OCI-LY1 (cell line): ENCODE results near the gene NGFR.

Experiments
- H2AFZ ChIP-seq: fragments of 200-600 bp; sonication (generic), shearing (Covaris generic); 2 replicates; pipeline ENCODE4 v1.6.0; 2014; ENCODE audit warnings: antibody characterized with exemption, mild to moderate bottlenecking, low read length
- H3F3A ChIP-seq: fragments of 200-600 bp; sonication (generic), shearing (Covaris generic); 2 replicates; pipeline ENCODE4 v1.6.0; 2014; ENCODE audit warnings: mild to moderate bottlenecking, antibody characterized with exemption, low read length, moderate library complexity; ENCODE audit not compliant: insufficient read depth
- H3K27ac ChIP-seq: fragments of 200-600 bp; sonication (generic); 2 replicates; pipeline ENCODE4 v1.5.1; 2014; ENCODE audit warnings: low read length, mixed run types, mild to moderate bottlenecking, low read depth; ENCODE audit not compliant: poor library complexity, severe bottlenecking
- H3K27me3 ChIP-seq: fragments of 200-600 bp; sonication (generic); 2 replicates; pipeline ENCODE4 v1.6.0; 2014; ENCODE audit warnings: antibody characterized with exemption, mild to moderate bottlenecking, low read length, moderate library complexity; ENCODE audit not compliant: insufficient read depth
- H3K36me3 ChIP-seq: fragments of 200-600 bp; sonication (generic); 2 replicates; pipeline ENCODE4 v1.6.1; 2014; ENCODE audit warnings: mild to moderate bottlenecking, antibody characterized with exemption, low read length, moderate library complexity, mixed read lengths; ENCODE audit not compliant: insufficient read depth
- H3K4me1 ChIP-seq: fragments of 200-600 bp; sonication (generic); 2 replicates; pipeline ENCODE4 v1.5.1; 2014; ENCODE audit warnings: mild to moderate bottlenecking, low read length, moderate library complexity; ENCODE audit not compliant: insufficient read depth, severe bottlenecking
- H3K4me2 ChIP-seq: fragments of 200-600 bp; sonication (generic), shearing (Covaris generic); 2 replicates; pipeline ENCODE4 v1.6.1; 2014; ENCODE audit warnings: low read length
- H3K4me3 ChIP-seq: fragments of 200-600 bp; sonication (generic); 2 replicates; pipeline ENCODE4 v1.5.1; 2014; ENCODE audit warnings: low read length, low read depth, mild to moderate bottlenecking, mixed read lengths; ENCODE audit not compliant: poor library complexity, severe bottlenecking
- H3K79me2 ChIP-seq: fragments of 200-600 bp; shearing (Covaris generic); 2 replicates; pipeline ENCODE4 v1.6.1; 2016; ENCODE audit warnings: mixed run types, low read length, mixed read lengths; ENCODE audit not compliant: insufficient read depth
- H3K9ac ChIP-seq: fragments of 200-600 bp; sonication (generic), shearing (Covaris generic); 2 replicates; pipeline ENCODE4 v1.6.1; 2014; ENCODE audit warnings: mild to moderate bottlenecking, low read length, mixed read lengths
- H3K9me2 ChIP-seq: fragments of 200-600 bp; sonication (generic), shearing (Covaris generic); 2 replicates; pipeline ENCODE4 v1.6.1; 2014; ENCODE audit warnings: low read depth, mild to moderate bottlenecking, low read length, mixed read lengths
- H3K9me3 ChIP-seq: fragments of 200-600 bp; shearing (Covaris generic); 2 replicates; pipeline ENCODE4 v1.6.1; 2014; ENCODE audit warnings: low read length, mixed read lengths
- H4K20me1 ChIP-seq: fragments of 200-600 bp; sonication (generic), shearing (Covaris generic); 2 replicates; pipeline ENCODE4 v1.6.0; 2016; ENCODE audit warnings: mild to moderate bottlenecking, low read length; ENCODE audit not compliant: insufficient read depth
- EZH2 ChIP-seq: fragments of 200-600 bp; sonication (generic), shearing (Covaris generic); IDR thresholded peaks from 2 replicates; pipeline ENCODE4 v1.8.0; 2017; ENCODE audit warnings: borderline replicate concordance, mixed run types, mild to moderate bottlenecking, antibody characterized with exemption, low read length, moderate library complexity, mixed read lengths
- TF ChIP-seq, protein P1 (sequence below): fragments of 200-600 bp; sonication (generic), shearing (Covaris generic); IDR thresholded peaks from 2 replicates; pipeline ENCODE4 v1.5.1; 2017; ENCODE audit warnings: mild to moderate bottlenecking, antibody characterized with exemption, low read length, moderate library complexity, mixed read lengths

The NGFR gene

DNA sequence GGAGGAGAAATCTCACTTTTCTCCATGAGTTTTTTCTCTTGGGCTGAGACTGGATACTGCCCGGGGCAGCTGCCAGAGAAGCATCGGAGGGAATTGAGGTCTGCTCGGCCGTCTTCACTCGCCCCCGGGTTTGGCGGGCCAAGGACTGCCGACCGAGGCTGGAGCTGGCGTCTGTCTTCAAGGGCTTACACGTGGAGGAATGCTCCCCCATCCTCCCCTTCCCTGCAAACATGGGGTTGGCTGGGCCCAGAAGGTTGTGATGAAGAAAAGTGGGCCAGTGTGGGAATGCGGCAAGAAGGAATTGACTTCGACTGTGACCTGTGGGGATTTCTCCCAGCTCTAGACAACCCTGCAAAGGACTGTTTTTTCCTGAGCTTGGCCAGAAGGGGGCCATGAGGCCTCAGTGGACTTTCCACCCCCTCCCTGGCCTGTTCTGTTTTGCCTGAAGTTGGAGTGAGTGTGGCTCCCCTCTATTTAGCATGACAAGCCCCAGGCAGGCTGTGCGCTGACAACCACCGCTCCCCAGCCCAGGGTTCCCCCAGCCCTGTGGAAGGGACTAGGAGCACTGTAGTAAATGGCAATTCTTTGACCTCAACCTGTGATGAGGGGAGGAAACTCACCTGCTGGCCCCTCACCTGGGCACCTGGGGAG, 19.1 kb downstream of the NGFR start:
- Histone ChIP-seq H3F3A (no peaks in the 10 kb centered on the region), H3K9ac (no peak overlapping the region), H3K79me2 (no peaks in the 10 kb centered on the region), H3K4me2 (no peak overlapping the region), H3K9me3 (no peaks in the 10 kb centered on the region), H3K27me3 (peaks cover 3% of the 10 kb centered on the region; the same call in 1 of the 2 replicates), H2AFZ (no peak overlapping the region), H3K4me3 (no peak overlapping the region), H3K9me2 (no peaks in the 10 kb centered on the region), H3K36me3 (no peaks in the 10 kb centered on the region), H4K20me1 (no peaks in the 10 kb centered on the region), H3K27ac (no peak overlapping the region), H3K4me1 (no peaks in the 10 kb centered on the region)
- TF ChIP-seq, protein P1, sequence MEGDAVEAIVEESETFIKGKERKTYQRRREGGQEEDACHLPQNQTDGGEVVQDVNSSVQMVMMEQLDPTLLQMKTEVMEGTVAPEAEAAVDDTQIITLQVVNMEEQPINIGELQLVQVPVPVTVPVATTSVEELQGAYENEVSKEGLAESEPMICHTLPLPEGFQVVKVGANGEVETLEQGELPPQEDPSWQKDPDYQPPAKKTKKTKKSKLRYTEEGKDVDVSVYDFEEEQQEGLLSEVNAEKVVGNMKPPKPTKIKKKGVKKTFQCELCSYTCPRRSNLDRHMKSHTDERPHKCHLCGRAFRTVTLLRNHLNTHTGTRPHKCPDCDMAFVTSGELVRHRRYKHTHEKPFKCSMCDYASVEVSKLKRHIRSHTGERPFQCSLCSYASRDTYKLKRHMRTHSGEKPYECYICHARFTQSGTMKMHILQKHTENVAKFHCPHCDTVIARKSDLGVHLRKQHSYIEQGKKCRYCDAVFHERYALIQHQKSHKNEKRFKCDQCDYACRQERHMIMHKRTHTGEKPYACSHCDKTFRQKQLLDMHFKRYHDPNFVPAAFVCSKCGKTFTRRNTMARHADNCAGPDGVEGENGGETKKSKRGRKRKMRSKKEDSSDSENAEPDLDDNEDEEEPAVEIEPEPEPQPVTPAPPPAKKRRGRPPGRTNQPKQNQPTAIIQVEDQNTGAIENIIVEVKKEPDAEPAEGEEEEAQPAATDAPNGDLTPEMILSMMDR = no peak
- TF ChIP-seq EZH2 = no peak

DNA sequence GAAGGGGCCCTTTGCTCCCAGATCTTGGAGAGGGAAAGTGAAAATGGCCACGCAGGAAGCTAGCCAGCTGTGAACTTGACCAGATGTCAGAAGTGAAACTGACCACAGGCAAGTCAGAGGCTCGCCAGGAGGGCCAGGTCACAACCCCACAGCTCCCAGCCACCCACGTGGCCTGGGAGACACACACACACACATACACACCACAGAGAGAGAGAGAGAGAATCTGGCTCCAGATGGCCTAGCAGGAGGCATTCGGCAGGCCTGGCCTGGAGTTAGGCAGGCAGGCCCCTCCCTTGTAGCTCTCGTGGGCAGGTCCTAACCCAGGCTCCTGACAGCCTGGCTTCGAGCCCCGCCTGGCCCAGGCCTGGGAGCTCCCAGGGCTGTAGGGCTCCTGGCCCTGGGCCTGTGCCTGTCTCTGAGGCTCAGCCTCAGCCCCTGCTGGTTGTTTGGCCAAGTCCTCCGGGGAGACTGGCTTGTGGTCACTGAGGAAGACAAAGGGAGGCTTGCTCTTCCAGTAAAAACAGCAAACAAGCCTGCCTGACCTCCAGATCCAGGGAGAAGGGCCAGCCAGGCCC, 20.2 kb downstream of the NGFR start:
- Histone ChIP-seq H3K27me3 (peaks cover 3% of the 10 kb centered on the region; the same call in 1 of the 2 replicates), H3K9ac (no peak overlapping the region), H3K9me2 (no peaks in the 10 kb centered on the region), H3K79me2 (no peaks in the 10 kb centered on the region), H3K36me3 (no peaks in the 10 kb centered on the region), H2AFZ (no peak overlapping the region), H3K9me3 (no peaks in the 10 kb centered on the region), H3F3A (no peaks in the 10 kb centered on the region), H3K4me2 (no peak overlapping the region), H3K27ac (no peak overlapping the region), H3K4me3 (no peak overlapping the region), H4K20me1 (no peaks in the 10 kb centered on the region), H3K4me1 (no peaks in the 10 kb centered on the region)
- TF ChIP-seq, protein P1 = no peak
- TF ChIP-seq EZH2 = no peak

DNA sequence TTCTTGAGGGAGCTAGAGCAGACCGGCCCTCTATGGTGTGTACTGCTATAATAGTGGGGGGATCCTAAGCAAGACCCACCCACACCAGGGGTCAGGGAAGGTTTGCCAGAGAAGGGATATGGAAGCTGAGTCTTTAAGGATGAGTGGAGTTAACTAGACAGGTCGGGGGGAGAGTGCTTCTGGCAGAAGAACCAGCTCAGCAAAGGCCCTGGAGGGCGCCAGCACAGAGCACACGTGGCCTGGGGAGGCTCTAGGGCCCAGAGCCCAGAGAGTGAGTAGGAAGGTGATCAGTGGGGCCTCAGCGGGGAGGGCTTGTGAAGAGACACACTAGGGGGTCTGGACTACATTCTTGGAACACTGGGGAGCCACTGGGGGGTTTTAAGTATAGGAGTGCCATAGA, 21.1 kb downstream of the NGFR start:
- no peaks in the 10 kb centered on the region for H3K79me2 ChIP-seq
- no peak overlapping the region for H3K27ac ChIP-seq
- H3K9me3 ChIP-seq = no peaks in the 10 kb centered on the region
- H3K4me3 ChIP-seq = no peak overlapping the region
- H3K9ac ChIP-seq = no peak overlapping the region
- H3K4me1 ChIP-seq = no peaks in the 10 kb centered on the region
- no peaks in the 10 kb centered on the region for H3K9me2 ChIP-seq
- H4K20me1 ChIP-seq = no peaks in the 10 kb centered on the region
- H3K27me3 ChIP-seq = 0 out of 2 replicates have a peak, but pooled peaks cover 2% of the 10 kb centered on the region
- no peaks in the 10 kb centered on the region for H3K36me3 ChIP-seq
- H3F3A ChIP-seq = no peaks in the 10 kb centered on the region
- TF ChIP-seq, protein P1 = no peak
- no peak for TF ChIP-seq EZH2
- H2AFZ ChIP-seq = no peak overlapping the region
- H3K4me2 ChIP-seq = no peak overlapping the region
